ENCODE data around the gene KCNQ1. TPM values are rescaled to one million over a fixed set of nuclear protein-coding genes. Genes with fewer than 3 reads are reported as not detected.
"Not testable (repeated sequence)": the region's sequence is repeated elsewhere in the genome, so short reads cannot be mapped to it uniquely, and the experiment has no call there.

The KCNQ1 gene
- total RNA-seq, 1 experiment from 2014 or later, result 9.2 TPM

GRCh38 chr11:2625183-2625582, 180.4 kb downstream of the KCNQ1 start:
- no peaks in the 10 kb centered on the region for H3K4me1 Mint-ChIP-seq (ENCODE audit: low read depth, unreplicated experiment)
- DNase-seq, result no peak
- H3K9me3 Mint-ChIP-seq (ENCODE audit: low read depth, unreplicated experiment), result no peaks in the 10 kb centered on the region
- intact Hi-C loops (cut with micrococcal nuclease; ENCODE audit: unreplicated experiment), result no loop called here
- no TSS peak for BruUV-seq (replicated peaks)
- H3K27ac Mint-ChIP-seq (ENCODE audit: unreplicated experiment), result no peak overlapping the region
- no peak for TF ChIP-seq CTCF (IDR thresholded peaks at IDR 0.05; ENCODE audit: unreplicated experiment)
- no peak overlapping the region for H3K4me3 Mint-ChIP-seq (ENCODE audit: low read depth, unreplicated experiment)
- H3K36me3 Mint-ChIP-seq (ENCODE audit: insufficient read depth, unreplicated experiment), result no peaks in the 10 kb centered on the region
- H3K27me3 Mint-ChIP-seq (ENCODE audit: unreplicated experiment), result peaks cover 20% of the 10 kb centered on the region
- CTCF ChIA-PET, result no interaction called here

GRCh38 chr11:2630679-2631078, 185.9 kb downstream of the KCNQ1 start:
- no TSS peak for BruUV-seq (replicated peaks)
- no peak overlapping the region for H3K4me3 Mint-ChIP-seq (ENCODE audit: low read depth, unreplicated experiment)
- H3K9me3 Mint-ChIP-seq (ENCODE audit: low read depth, unreplicated experiment), result peaks cover 10% of the 10 kb centered on the region
- no peak for DNase-seq
- no peak for TF ChIP-seq CTCF (IDR thresholded peaks at IDR 0.05; ENCODE audit: unreplicated experiment)
- no peaks in the 10 kb centered on the region for H3K4me1 Mint-ChIP-seq (ENCODE audit: low read depth, unreplicated experiment)
- no peaks in the 10 kb centered on the region for H3K36me3 Mint-ChIP-seq (ENCODE audit: insufficient read depth, unreplicated experiment)
- CTCF ChIA-PET, result no interaction called here
- intact Hi-C loops (cut with micrococcal nuclease; ENCODE audit: unreplicated experiment), result no loop called here
- peaks cover 11% of the 10 kb centered on the region for H3K27me3 Mint-ChIP-seq (ENCODE audit: unreplicated experiment)
- H3K27ac Mint-ChIP-seq (ENCODE audit: unreplicated experiment), result no peak overlapping the region

- no peak overlapping the region for H3K4me3 Mint-ChIP-seq (ENCODE audit: low read depth, unreplicated experiment)
- no peaks in the 10 kb centered on the region for H3K36me3 Mint-ChIP-seq (ENCODE audit: insufficient read depth, unreplicated experiment)
- DNase-seq, result no peak
- peaks cover 10% of the 10 kb centered on the region for H3K9me3 Mint-ChIP-seq (ENCODE audit: low read depth, unreplicated experiment)
- no peaks in the 10 kb centered on the region for H3K4me1 Mint-ChIP-seq (ENCODE audit: low read depth, unreplicated experiment)
- no TSS peak for BruUV-seq (replicated peaks)
- H3K27me3 Mint-ChIP-seq (ENCODE audit: unreplicated experiment), result peaks cover 11% of the 10 kb centered on the region
- CTCF ChIA-PET, result no interaction called here
- H3K27ac Mint-ChIP-seq (ENCODE audit: unreplicated experiment), result no peak overlapping the region
- intact Hi-C loops (cut with micrococcal nuclease; ENCODE audit: unreplicated experiment), result no loop called here
- no peak for TF ChIP-seq CTCF (IDR thresholded peaks at IDR 0.05; ENCODE audit: unreplicated experiment)
Measured at GRCh38 chr11:2631161-2631560, 186.4 kb downstream of the KCNQ1 start.

- intact Hi-C loops (cut with micrococcal nuclease; ENCODE audit: unreplicated experiment); CTCF ChIA-PET: not testable (repeated sequence)
Measured at GRCh38 chr11:2639763-2640162, 195.0 kb downstream of the KCNQ1 start.

GRCh38 chr11:2641623-2642022, 196.8 kb downstream of the KCNQ1 start:
- Mint-ChIP-seq H3K27ac (ENCODE audit: unreplicated experiment) (no peak overlapping the region), H3K9me3 (ENCODE audit: low read depth, unreplicated experiment) (peaks cover 13% of the 10 kb centered on the region), H3K36me3 (ENCODE audit: insufficient read depth, unreplicated experiment) (no peaks in the 10 kb centered on the region), H3K4me3 (ENCODE audit: low read depth, unreplicated experiment) (no peak overlapping the region), H3K4me1 (ENCODE audit: low read depth, unreplicated experiment) (no peaks in the 10 kb centered on the region), H3K27me3 (ENCODE audit: unreplicated experiment) (peaks cover 36% of the 10 kb centered on the region)
- DNase-seq, result no peak
- CTCF ChIA-PET, result no interaction called here
- no peak for TF ChIP-seq CTCF (IDR thresholded peaks at IDR 0.05; ENCODE audit: unreplicated experiment)
- no TSS peak for BruUV-seq (replicated peaks)
- intact Hi-C loops (cut with micrococcal nuclease; ENCODE audit: unreplicated experiment), result no loop called here

More at GRCh38 chr11:2639763-2640162, 195.0 kb downstream of the KCNQ1 start:
- not testable (repeated sequence) for H3K36me3 Mint-ChIP-seq (ENCODE audit: insufficient read depth, unreplicated experiment); DNase-seq; H3K4me1 Mint-ChIP-seq (ENCODE audit: low read depth, unreplicated experiment); H3K4me3 Mint-ChIP-seq (ENCODE audit: low read depth, unreplicated experiment); H3K27ac Mint-ChIP-seq (ENCODE audit: unreplicated experiment); BruUV-seq (replicated peaks)
- H3K9me3 Mint-ChIP-seq (ENCODE audit: low read depth, unreplicated experiment), result peaks cover 13% of the 10 kb centered on the region
- peaks cover 36% of the 10 kb centered on the region for H3K27me3 Mint-ChIP-seq (ENCODE audit: unreplicated experiment)

Data from Calu3 (cell line).